Tibial artery (tissue), 4 donors: Measurements from ENCODE around the gene PTPN11.

Experiments
- DNase-seq, 2 donors: peaks; one replicate each; pipeline ENCODE4 v3.0.0-alpha.2; 2019
- H3K27ac ChIP-seq, 2 donors: fragments of 200-600 bp; sonication (generic) in 1 of 2; 1 replicate in 1 of 2; 2 replicates in 1 of 2; pipeline ENCODE4 v1.5.1; 2018 to 2019; ENCODE audit warnings: mild to moderate bottlenecking in 1 of 2
- H3K27me3 ChIP-seq, 2 donors: fragments of 200-600 bp; sonication (generic) in 1 of 2; one replicate each; pipeline versions ENCODE4 v1.5.1 to v1.6.0; 2016 to 2019
- H3K36me3 ChIP-seq, 3 donors: fragments of 200-600 bp; sonication (generic) in 2 of 3; one replicate each; pipeline ENCODE4 v1.5.1; 2016 to 2019; ENCODE audit warnings: mild to moderate bottlenecking in 2 of 3
- H3K4me1 ChIP-seq, 4 donors: fragments of 200-600 bp; sonication (generic) in 2 of 4; 1 replicate in 3 of 4; 2 replicates in 1 of 4; pipeline ENCODE4 v1.5.1; 2016 to 2019
- H3K4me3 ChIP-seq, 2 donors: fragments of 200-600 bp; sonication (generic) in 1 of 2; 1 replicate in 1 of 2; 2 replicates in 1 of 2; pipeline ENCODE4 v1.5.1; 2018 to 2019; ENCODE audit warnings: mild to moderate bottlenecking in 2 of 2
- H3K9me3 ChIP-seq, 3 donors: fragments of 200-600 bp; sonication (generic) in 1 of 3; one replicate each; pipeline ENCODE4 v1.5.1; 2016 to 2019
- CTCF ChIP-seq, 2 experiments: fragments of 200-600 bp in 1 of 2; fragments of 450-650 bp in 1 of 2; IDR thresholded peaks; one replicate each; pipeline ENCODE4 v1.5.1; 2017 to 2019; ENCODE audit warnings: antibody characterized with exemption in 2 of 2, mild to moderate bottlenecking in 1 of 2, moderate library complexity in 1 of 2
- intact Hi-C: fragments of 100-400 bp; cut with DNase I; formaldehyde crosslinking; loops from one replicate; pipeline ENCODE4 v1.15.0; 2023; ENCODE audit warnings: low total_unique reads

The PTPN11 gene

GRCh38 chr12:112538740-112539139, 120.0 kb downstream of the PTPN11 start:
- no peak for DNase-seq
- Histone ChIP-seq H3K9me3 (no peaks in the 10 kb centered on the region), H3K27me3 (no peaks in the 10 kb centered on the region), H3K4me3 (no peak overlapping the region), H3K27ac (no peak overlapping the region), H3K4me1 (no peaks in the 10 kb centered on the region), H3K36me3 (no peaks in the 10 kb centered on the region)
- no peak for TF ChIP-seq CTCF (IDR thresholded peaks at IDR 0.05)
- intact Hi-C loops, result no loop called here

GRCh38 chr12:112539221-112539620, 120.5 kb downstream of the PTPN11 start:
- H3K27ac ChIP-seq, result no peak overlapping the region

GRCh38 chr12:112540021-112540420, 121.3 kb downstream of the PTPN11 start:
- H3K27ac ChIP-seq, result no peak overlapping the region
- DNase-seq, result no peak
- no peak for TF ChIP-seq CTCF (IDR thresholded peaks at IDR 0.05)
- no peak overlapping the region for H3K4me3 ChIP-seq
- H3K9me3 ChIP-seq, result no peaks in the 10 kb centered on the region
- intact Hi-C loops, result no loop called here
- no peaks in the 10 kb centered on the region for H3K27me3 ChIP-seq
- no peaks in the 10 kb centered on the region for H3K4me1 ChIP-seq
- H3K36me3 ChIP-seq, result no peaks in the 10 kb centered on the region

More at GRCh38 chr12:112539221-112539620, 120.5 kb downstream of the PTPN11 start:
- H3K27me3 ChIP-seq, result no peaks in the 10 kb centered on the region
- no peaks in the 10 kb centered on the region for H3K9me3 ChIP-seq
- no peak for DNase-seq
- intact Hi-C loops, result no loop called here
- H3K36me3 ChIP-seq, result no peaks in the 10 kb centered on the region
- H3K4me3 ChIP-seq, result no peak overlapping the region
- TF ChIP-seq CTCF (IDR thresholded peaks at IDR 0.05), result no peak
- no peaks in the 10 kb centered on the region for H3K4me1 ChIP-seq

- H3K4me3 ChIP-seq, result no peak overlapping the region
- no peaks in the 10 kb centered on the region for H3K9me3 ChIP-seq
- H3K4me1 ChIP-seq, result no peaks in the 10 kb centered on the region
- DNase-seq, result no peak
- H3K27ac ChIP-seq, result no peak overlapping the region
- no peaks in the 10 kb centered on the region for H3K36me3 ChIP-seq
- peaks cover 0 to 4% of the 10 kb centered on the region in 2 donors for H3K27me3 ChIP-seq
- no peak for TF ChIP-seq CTCF (IDR thresholded peaks at IDR 0.05)
- intact Hi-C loops, result no loop called here
These were observed 125.0 kb downstream of the PTPN11 start for GRCh38 chr12:112543751-112544150.

GRCh38 chr12:112546339-112546738, 127.6 kb downstream of the PTPN11 start:
- Histone ChIP-seq H3K27me3 (peaks cover 0 to 4% of the 10 kb centered on the region in 2 donors), H3K9me3 (no peaks in the 10 kb centered on the region), H3K36me3 (no peaks in the 10 kb centered on the region), H3K4me1 (no peaks in the 10 kb centered on the region), H3K4me3 (no peak overlapping the region), H3K27ac (no peak overlapping the region)
- TF ChIP-seq CTCF (IDR thresholded peaks at IDR 0.05), result no peak
- intact Hi-C loops, result no loop called here
- DNase-seq, result no peak

GRCh38 chr12:112546996-112547395, 128.2 kb downstream of the PTPN11 start:
- H3K27ac ChIP-seq, result no peak overlapping the region
- no peaks in the 10 kb centered on the region for H3K4me1 ChIP-seq
- H3K9me3 ChIP-seq, result no peaks in the 10 kb centered on the region
- DNase-seq, result no peak
- intact Hi-C loops, result no loop called here
- no peaks in the 10 kb centered on the region for H3K36me3 ChIP-seq
- H3K27me3 ChIP-seq, result peaks cover 0 to 4% of the 10 kb centered on the region in 2 donors
- no peak for TF ChIP-seq CTCF (IDR thresholded peaks at IDR 0.05)
- H3K4me3 ChIP-seq, result no peak overlapping the region
